Colon (tissue), 2 donors: ENCODE measurements around the gene CD81.

Experiments used
- FAIRE-seq: peaks from 2 replicates; lab custom pipeline; 2012; peaks lifted over from hg19 to GRCh38; lab: Jason Lieb, UNC
- donor health status: control.
- donor health status: control.

CD81 gene

DNA sequence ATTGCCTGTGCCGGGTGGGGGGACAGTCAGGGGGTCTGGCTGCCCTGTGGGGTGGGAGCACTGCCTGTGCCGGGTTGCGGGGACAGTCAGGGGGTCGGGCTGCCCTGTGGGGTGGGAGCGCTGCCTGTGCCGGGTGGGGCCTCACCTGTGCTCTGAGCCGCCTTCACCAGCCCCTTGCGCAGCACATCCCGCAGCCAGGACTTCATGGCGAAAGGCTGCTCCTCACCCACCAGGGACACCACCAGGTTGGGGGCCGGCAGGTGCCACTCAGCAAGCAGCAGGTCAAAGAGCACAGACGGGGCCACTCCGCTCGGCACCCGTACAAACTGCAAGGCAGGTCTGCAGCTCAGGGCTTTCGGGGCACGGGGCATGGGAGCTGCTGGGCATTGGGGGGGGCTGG is 44.9 kb downstream of the CD81 start:
- FAIRE-seq: no peak

GRCh38 chr11:2422461-2423156 is 45.5 kb downstream of the CD81 start:
- no peak for FAIRE-seq

GRCh38 chr11:2423157-2424025 is 46.3 kb downstream of the CD81 start:
- FAIRE-seq: no peak

GRCh38 chr11:2424811-2425495 is 47.8 kb downstream of the CD81 start:
- no peak for FAIRE-seq

DNA sequence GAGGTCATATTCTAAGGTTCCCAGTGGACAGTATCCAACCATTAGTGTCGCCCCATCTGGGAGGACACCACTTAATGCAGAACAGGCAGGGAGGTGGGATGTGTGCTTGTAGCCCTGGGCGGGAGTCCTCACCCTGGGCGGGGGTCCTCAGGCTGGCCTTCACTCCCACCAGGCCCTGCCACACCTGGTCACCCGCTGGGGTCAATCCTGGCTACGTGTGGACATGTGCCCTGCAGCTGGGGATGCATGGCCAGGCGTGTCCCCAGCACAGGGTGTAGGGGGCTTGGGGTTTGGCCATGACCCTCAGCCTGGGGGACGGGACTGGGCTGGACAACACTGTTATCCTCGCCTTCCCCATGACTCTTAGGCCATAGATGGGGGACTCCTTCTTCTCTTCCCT is 48.4 kb downstream of the CD81 start:
- FAIRE-seq: no peak

- FAIRE-seq: no peak
Measured at GRCh38 chr11:2426221-2426620, 49.1 kb downstream of the CD81 start.

- FAIRE-seq: no peak
Measured at GRCh38 chr11:2426826-2427521, 49.9 kb downstream of the CD81 start.

DNA sequence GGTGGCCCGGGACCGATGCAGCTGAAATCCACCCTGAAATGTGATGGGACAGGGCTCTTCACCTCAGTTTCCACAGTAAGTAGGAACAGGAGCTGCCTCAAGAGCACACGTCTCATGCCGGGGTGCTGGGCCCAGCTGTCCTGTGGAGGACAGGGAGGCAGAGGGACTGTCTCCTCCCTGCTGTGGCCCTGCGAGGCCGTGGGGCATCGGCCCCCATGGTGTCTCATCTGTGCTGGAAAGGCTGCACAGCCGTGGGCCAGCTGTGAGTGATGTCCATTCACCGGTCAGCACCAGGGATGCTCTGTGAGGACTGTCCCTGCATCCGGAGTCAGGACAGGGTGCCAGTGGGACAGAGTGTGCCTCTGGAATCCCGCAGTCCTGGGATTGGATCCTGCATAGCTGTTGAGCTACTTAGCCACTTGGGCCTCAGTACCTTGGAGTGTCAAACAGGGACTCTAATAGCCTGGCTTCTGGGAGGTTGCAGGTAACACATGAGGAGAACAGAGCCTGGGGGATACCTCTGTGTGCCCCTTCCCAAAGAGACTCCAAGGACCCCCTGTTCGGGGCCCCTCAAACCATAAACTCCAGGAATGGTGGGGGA is 50.7 kb downstream of the CD81 start:
- no peak for FAIRE-seq

DNA sequence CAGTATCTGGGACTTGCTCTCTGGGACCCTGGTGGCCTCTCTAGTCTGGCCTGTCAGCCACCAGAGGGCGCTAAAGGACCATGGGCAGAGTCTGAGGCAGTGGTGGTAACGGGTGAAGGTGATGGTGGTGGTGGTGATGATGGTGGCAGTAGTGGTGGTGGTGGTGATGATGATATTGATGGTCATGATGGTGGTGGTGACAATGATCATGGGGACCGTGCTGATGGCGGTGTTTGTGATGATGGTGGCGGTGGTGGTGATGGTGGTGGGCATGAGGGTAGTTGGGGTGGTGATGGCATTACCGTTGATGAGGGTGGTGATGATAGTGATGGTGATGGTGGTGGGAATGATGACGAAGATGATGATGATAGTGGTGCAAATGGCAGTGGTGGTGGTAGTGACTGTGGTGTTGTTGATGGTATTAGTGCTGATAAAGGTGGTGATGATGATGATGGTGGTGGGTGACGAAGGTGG is 51.2 kb downstream of the CD81 start:
- no peak for FAIRE-seq

DNA sequence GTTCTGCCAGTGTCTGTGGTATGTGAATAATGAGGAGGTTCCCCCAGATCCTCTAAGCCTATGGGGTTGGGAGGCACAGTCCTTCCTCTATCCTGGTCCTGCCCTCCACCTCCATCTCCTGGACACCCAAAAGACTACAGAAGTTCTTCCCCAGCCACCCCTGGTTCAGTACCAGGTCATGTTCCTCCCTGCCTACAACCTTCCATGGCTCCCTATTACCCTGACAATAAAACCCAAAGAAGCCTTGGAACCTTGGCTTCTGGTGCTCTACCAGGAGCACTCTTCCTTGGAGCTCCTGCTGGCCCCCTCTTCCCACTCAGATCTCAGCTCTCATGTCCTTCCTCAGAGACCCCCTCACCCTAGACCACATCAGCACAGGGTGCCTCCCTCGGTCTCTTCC is 54.3 kb downstream of the CD81 start:
- FAIRE-seq: no peak

DNA sequence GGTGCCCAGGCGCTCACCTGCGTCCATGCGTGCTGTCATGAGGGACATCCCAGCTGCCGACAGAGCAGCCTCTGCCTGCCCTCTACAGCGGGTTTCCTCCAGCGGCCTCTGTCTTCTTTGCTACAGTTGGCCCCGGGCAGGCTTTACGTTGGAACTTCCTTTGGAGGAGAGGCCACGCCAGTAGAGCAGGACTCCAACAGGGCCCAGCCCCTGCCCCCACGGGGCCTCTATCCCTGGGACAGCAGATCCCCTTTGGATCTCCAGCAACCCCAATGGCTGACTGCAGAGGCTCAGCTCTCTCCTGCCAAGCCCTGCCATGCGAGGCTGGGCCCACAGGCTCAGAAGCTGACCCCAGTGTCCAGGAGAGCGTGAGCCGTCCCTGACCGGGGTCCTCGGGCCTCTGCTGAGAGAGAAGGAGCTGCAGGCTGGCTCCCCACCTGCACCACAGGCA is 55.1 kb downstream of the CD81 start:
- no peak for FAIRE-seq

- FAIRE-seq: no peak
Measured at GRCh38 chr11:2432628-2433071, 55.5 kb downstream of the CD81 start.

GRCh38 chr11:2433106-2433925 is 56.2 kb downstream of the CD81 start:
- FAIRE-seq: no peak

DNA sequence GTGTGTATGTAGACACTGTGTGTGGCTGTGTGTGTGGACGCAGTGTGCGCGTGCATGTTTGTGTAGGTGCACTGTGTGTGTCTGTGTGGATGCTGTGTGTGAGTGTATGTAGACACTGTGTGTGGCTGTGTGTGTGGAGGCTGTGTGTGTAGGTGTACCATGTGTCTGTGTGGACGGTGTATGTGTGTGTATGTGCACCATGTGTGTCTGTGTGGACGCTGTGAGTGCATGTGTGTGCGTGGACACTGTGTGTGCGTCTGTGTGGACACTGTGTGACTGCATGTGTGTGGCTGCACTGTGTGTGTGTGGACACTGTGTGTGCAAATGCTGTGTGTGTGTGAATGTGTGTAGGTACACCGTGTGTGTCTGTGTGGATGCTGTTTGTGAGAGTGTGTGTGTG is 56.9 kb downstream of the CD81 start:
- FAIRE-seq: no peak

- FAIRE-seq: no peak
Measured at GRCh38 chr11:2434506-2435255, 57.6 kb downstream of the CD81 start.

GRCh38 chr11:2435288-2436012 is 58.3 kb downstream of the CD81 start:
- FAIRE-seq: no peak

- FAIRE-seq: no peak
Measured at GRCh38 chr11:2436013-2436520, 59.0 kb downstream of the CD81 start.

GRCh38 chr11:2436521-2437031 is 59.5 kb downstream of the CD81 start:
- FAIRE-seq: no peak

- FAIRE-seq: no peak
Measured at GRCh38 chr11:2437516-2437915, 60.4 kb downstream of the CD81 start.
